GM12878 (cell line): ENCODE results near the gene FBLN5. TPM values are rescaled to one million over a fixed set of nuclear protein-coding genes. Genes with fewer than 3 reads are reported as not detected.

Experiments
- BCL3 ChIP-seq: IDR thresholded peaks from 2 replicates; pipeline ENCODE4 v1.6.1; 2011; ENCODE audit warnings: borderline replicate concordance, low read depth, mild to moderate bottlenecking, moderate library complexity, low read length; ENCODE audit not compliant: insufficient read depth, poor library complexity, severe bottlenecking
- CBFB ChIP-seq: IDR thresholded peaks from 2 replicates; pipeline ENCODE4 v1.6.1; 2016; ENCODE audit warnings: antibody characterized with exemption, low read depth
- CBX3 ChIP-seq: fragments of 200-600 bp; sonication (generic); IDR thresholded peaks from 2 replicates; pipeline ENCODE4 v1.6.1; 2016; ENCODE audit warnings: low read depth, borderline replicate concordance
- CEBPZ ChIP-seq: fragments of 150-350 bp; IDR thresholded peaks from 2 replicates; pipeline ENCODE4 v1.6.1; 2016; ENCODE audit warnings: low read depth, low read length
- PRDM15 ChIP-seq: fragments of 450-650 bp; formaldehyde crosslinking; IDR thresholded peaks from 2 replicates; pipeline ENCODE4 v1.4.0; 2020; ENCODE audit warnings: mild to moderate bottlenecking, moderate library complexity
- RBBP5 ChIP-seq: fragments of 200-600 bp; sonication (generic); conservative IDR thresholded peaks from 2 replicates; pipeline ENCODE4 v1.6.1; 2016
- SMAD5 ChIP-seq: IDR thresholded peaks from 2 replicates; pipeline ENCODE4 v1.6.1; 2016; ENCODE audit warnings: antibody characterized with exemption, low read depth
- USF2 ChIP-seq: IDR thresholded peaks from 2 replicates; pipeline ENCODE4 v1.6.1; 2011; ENCODE audit warnings: low read depth, low read length, improper control_type of control experiment, borderline replicate concordance
- ZBTB4 ChIP-seq: fragments of 450-650 bp; formaldehyde crosslinking; IDR thresholded peaks from 2 replicates; pipeline ENCODE4 v1.4.0; 2022; ENCODE audit warnings: mild to moderate bottlenecking, moderate library complexity
- ZZZ3 ChIP-seq: IDR thresholded peaks from 2 replicates; pipeline ENCODE4 v1.6.1; 2011; ENCODE audit warnings: low read depth; ENCODE audit not compliant: control insufficient read depth, insufficient read length
- polyA plus RNA-seq, 11 experiments: library from polyadenylated mRNA; depleted of rRNA in 4 of 11; unstranded in 6 of 11; stranded (reverse) in 5 of 11; fragments of >200 nt; fragmentation: Nextera tagmentation in 4 of 11; fragmentation: Illumina TruSeq in 1 of 11; extraction: Ambion mirVana in 4 of 11; extraction: Trizol in 1 of 11; gene quantifications; 1 replicate in 1 of 11; 2 replicates in 10 of 11; pipeline versions ENCODE4 v1.2.1 to v1.2.3, GENCODE V29; 2011 to 2016; ENCODE audit warnings: inconsistent platforms in 2 of 11, missing spikeins in 2 of 11, low read depth in 1 of 11
- total RNA-seq, 4 experiments: library from RNA; depleted of rRNA in 3 of 4; stranded (reverse); fragments of >200 nt in 3 of 4; fragmentation: Illumina TruSeq in 1 of 4; extraction: Trizol in 1 of 4; gene quantifications; 2 replicates each; pipeline versions ENCODE4 v1.2.1 to v1.2.3, GENCODE V29; 2013 to 2021

Gene FBLN5
- total and polyA plus RNA-seq, 10 of the 15 experiments (the other 5 are each of a cell fraction or from before 2014, with no cell fraction given): 0.03 to 0.64 (median 0.24) TPM

- TF ChIP-seq BCL3 (no peak), RBBP5 (no peak), USF2 (no peak), SMAD5 (no peak), ZZZ3 (no peak), CBX3 (no peak), CBFB (no peak), CEBPZ (no peak), ZBTB4 (CRISPR knock-in tag) (no peak), PRDM15 (CRISPR knock-in tag) (no peak)
Observed at GRCh38 chr14:91931478-91932088, 15.9 kb downstream of the FBLN5 start (continued).
